HepG2 (cell line): ENCODE results near the gene RGS10. TPM values are rescaled to one million over a fixed set of nuclear protein-coding genes. Genes with fewer than 3 reads are reported as not detected.

Source experiments
- ATAC-seq: fragments of 200-7000 bp; cut with Tn5 transposase; 3 replicates; pipeline ENCODE4 v1.9.1; 2020; ENCODE audit warnings: mild to moderate bottlenecking, moderate library complexity
- BruUV-seq: library from RNA; stranded (reverse); fragments of 400-500 nt; replicated peaks from 2 replicates; lab custom pipeline; 2021; lab: Mats Ljungman, UMichigan
- CTCF ChIA-PET: fragments of 300-600 bp; formaldehyde crosslinking; extraction: SDS; loops from one replicate; lab custom pipeline; 2021; ENCODE audit warnings: low total read pairs, inconsistent platforms, low intra/inter-chr PET ratio; lab: Yijun Ruan, JAX
- POLR2A ChIA-PET: fragments of 350-600 bp; sonication (Branson Sonifier 250); formaldehyde crosslinking; loops from one replicate; lab custom pipeline; 2020; ENCODE audit warnings: antibody characterized with exemption, inconsistent platforms; lab: Yijun Ruan, JAX
- DNase-seq: peaks from one replicate; pipeline ENCODE4 v3.0.0-alpha.2; 2015; ENCODE audit warnings: low spot score
- FAIRE-seq: peaks from 3 replicates; lab custom pipeline; 2011; peaks lifted over from hg19 to GRCh38; lab: Jason Lieb, UNC
- H2AFZ ChIP-seq: one replicate; pipeline ENCODE4 v1.6.1; 2011; ENCODE audit warnings: low read length, inconsistent platforms
- H3K27ac ChIP-seq: fragments of 300-600 bp; 3 replicates; pipeline ENCODE4 v1.8.0; 2011; ENCODE audit warnings: mixed run types, mild to moderate bottlenecking, mixed read lengths, low read length, inconsistent platforms; ENCODE audit not compliant: insufficient read depth; ENCODE audit errors: extremely low read length
- H3K27me3 ChIP-seq, 2 experiments: fragments of 200-600 bp in 1 of 2; 2 replicates in 1 of 2; 3 replicates in 1 of 2; pipeline versions ENCODE4 v1.6.0 to v1.8.0; 2011; ENCODE audit warnings: low read length in 2 of 2, mild to moderate bottlenecking in 2 of 2, moderate library complexity in 2 of 2, inconsistent platforms in 1 of 2; ENCODE audit not compliant: insufficient read depth in 2 of 2, control insufficient read depth in 1 of 2
- H3K36me3 ChIP-seq, 2 experiments: fragments of 200-600 bp in 1 of 2; replicated peaks in 1 of 2; 2 replicates in 1 of 2; 3 replicates in 1 of 2; pipeline versions ENCODE4 v1.5.1 to v1.8.0; 2011; ENCODE audit warnings: low read length in 2 of 2, inconsistent platforms in 1 of 2; ENCODE audit not compliant: insufficient read depth in 2 of 2, control insufficient read depth in 1 of 2
- H3K4me1 ChIP-seq: 2 replicates; pipeline ENCODE4 v1.5.1; 2012; ENCODE audit warnings: low read length, inconsistent platforms; ENCODE audit not compliant: insufficient read depth
- H3K4me2 ChIP-seq: 2 replicates; pipeline ENCODE4 v1.6.0; 2011; ENCODE audit warnings: low read depth, low read length, inconsistent platforms
- H3K4me3 ChIP-seq, 3 experiments: fragments of 200-600 bp in 1 of 3; sonication (generic), shearing (Covaris generic) in 1 of 3; replicated peaks in 1 of 3; 2 replicates each; pipeline ENCODE4 v1.5.1; 2011 to 2016; ENCODE audit warnings: low read length in 3 of 3, inconsistent platforms in 2 of 3, low read depth in 2 of 3, mild to moderate bottlenecking in 2 of 3, control low read depth in 1 of 3, mixed read lengths in 1 of 3; ENCODE audit not compliant: insufficient read depth in 1 of 3
- H3K79me2 ChIP-seq: one replicate; pipeline ENCODE4 v1.6.1; 2011; ENCODE audit warnings: low read length, inconsistent platforms; ENCODE audit not compliant: insufficient read depth
- H3K9ac ChIP-seq: 2 replicates; pipeline ENCODE4 v1.6.0; 2011; ENCODE audit warnings: mild to moderate bottlenecking, low read depth, low read length, inconsistent platforms; ENCODE audit not compliant: insufficient read depth
- H3K9me3 ChIP-seq: 2 replicates; pipeline ENCODE4 v1.5.1; 2012; ENCODE audit warnings: mild to moderate bottlenecking, low read length
- H4K20me1 ChIP-seq: 2 replicates; pipeline ENCODE4 v1.6.0; 2011; ENCODE audit warnings: inconsistent platforms, mild to moderate bottlenecking, low read length, moderate library complexity; ENCODE audit not compliant: insufficient read depth
- ATF2 ChIP-seq: sonication (generic); formaldehyde crosslinking; IDR thresholded peaks from 2 replicates; pipeline ENCODE4 v1.4.0; 2020; ENCODE audit warnings: missing genetic modification reagents
- ATF7-NPFF ChIP-seq: sonication (generic); formaldehyde crosslinking; IDR thresholded peaks from 2 replicates; pipeline ENCODE4 v1.8.1; 2023; ENCODE audit warnings: mild to moderate bottlenecking, low read depth, missing genetic modification reagents, moderate library complexity
- CCAR2 ChIP-seq: fragments of 200-400 bp; formaldehyde crosslinking; optimal IDR thresholded peaks from 2 replicates; pipeline ENCODE3; 2018; ENCODE audit warnings: low read depth, mild to moderate bottlenecking, low read length, moderate library complexity
- DRAP1 ChIP-seq: IDR thresholded peaks from 2 replicates; pipeline ENCODE4 v1.6.1; 2016; ENCODE audit warnings: missing genetic modification reagents, missing compliant biosample characterization
- GTF3A ChIP-seq: sonication (generic); formaldehyde crosslinking; conservative IDR thresholded peaks from 2 replicates; pipeline ENCODE4 v1.4.0; 2020; ENCODE audit warnings: mild to moderate bottlenecking, missing genetic modification reagents
- PBX3 ChIP-seq: sonication (generic); formaldehyde crosslinking; IDR thresholded peaks from 2 replicates; pipeline ENCODE4 v1.8.1; 2023; ENCODE audit warnings: missing genetic modification reagents, inconsistent platforms, borderline replicate concordance
- PHF8 ChIP-seq: sonication (generic); formaldehyde crosslinking; IDR thresholded peaks from 2 replicates; pipeline ENCODE4 v1.5.0; 2020; ENCODE audit warnings: missing genetic modification reagents
- PITX1 ChIP-seq: sonication (generic); formaldehyde crosslinking; IDR thresholded peaks from 2 replicates; pipeline ENCODE4 v1.5.1; 2020; ENCODE audit warnings: mild to moderate bottlenecking, missing genetic modification reagents
- SP4 ChIP-seq: sonication (generic); formaldehyde crosslinking; IDR thresholded peaks from 2 replicates; pipeline ENCODE4 v1.8.1; 2023; ENCODE audit warnings: mild to moderate bottlenecking, missing genetic modification reagents
- TFAP4 ChIP-seq: sonication (generic); IDR thresholded peaks from 2 replicates; pipeline ENCODE4 v1.6.1; 2016; ENCODE audit warnings: low read depth, borderline replicate concordance
- TOPORS ChIP-seq: sonication (generic); formaldehyde crosslinking; IDR thresholded peaks from 2 replicates; pipeline ENCODE4 v1.8.0; 2023; ENCODE audit warnings: mild to moderate bottlenecking, missing genetic modification reagents
- ZNF17 ChIP-seq: sonication (generic); formaldehyde crosslinking; IDR thresholded peaks from 2 replicates; pipeline ENCODE4 v1.5.0; 2020; ENCODE audit warnings: mild to moderate bottlenecking, missing genetic modification reagents
- ZNF7 ChIP-seq: IDR thresholded peaks from 2 replicates; pipeline ENCODE4 v1.6.1; 2016; ENCODE audit warnings: missing biosample characterization, missing genetic modification reagents
- ZNF772 ChIP-seq: sonication (generic); formaldehyde crosslinking; IDR thresholded peaks from 2 replicates; pipeline ENCODE4 v1.5.0; 2020; ENCODE audit warnings: mild to moderate bottlenecking, missing genetic modification reagents
- WGBS: methylation state at CpG from one replicate; pipeline ENCODE4 v1.1.6; 2017; ENCODE audit warnings: low lambda C conversion rate; 5-methylcytosine and 5-hydroxymethylcytosine counted together
- in situ Hi-C: cut with HindIII; loops from 2 replicates; pipeline ENCODE4 v1.10.0; 2017; ENCODE audit warnings: low pct_unique_long_range_greater_than_20kb; ENCODE audit not compliant: extremely low pct_ligation_motif_present
- intact Hi-C: fragments of 100-400 bp; cut with micrococcal nuclease; formaldehyde crosslinking; loops from one replicate; pipeline ENCODE4 v1.10.0; 2022; ENCODE audit not compliant: unreplicated experiment
- polyA plus RNA-seq, 8 experiments: library from polyadenylated mRNA; depleted of rRNA in 3 of 8; stranded (reverse) in 7 of 8; unstranded in 1 of 8; fragments of >200 nt; fragmentation: Illumina TruSeq in 4 of 8; extraction: Trizol in 4 of 8; gene quantifications; 2 replicates each; pipeline versions ENCODE4 v1.2.1 to v1.2.3, GENCODE V29; 2011 to 2016; ENCODE audit warnings: low read depth in 4 of 8, missing spikeins in 1 of 8, mixed read lengths in 1 of 8; ENCODE audit not compliant: insufficient read depth in 1 of 8
- total RNA-seq, 5 experiments: library from RNA; depleted of rRNA; stranded (reverse); fragments of >200 nt; fragmentation: Illumina TruSeq; extraction: Trizol; gene quantifications; 2 replicates each; pipeline ENCODE4 v1.2.3, GENCODE V29; 2016; ENCODE audit warnings: low read depth in 1 of 5

The RGS10 gene
- total and polyA plus RNA-seq, 2 of the 13 experiments (the other 11 are each of a cell fraction or from before 2014, with no cell fraction given) = 1.7 to 5.1 TPM

- Histone ChIP-seq H3K9me3 (no peaks in the 10 kb centered on the region), H4K20me1 (no peaks in the 10 kb centered on the region), H3K79me2 (no peaks in the 10 kb centered on the region), H2AFZ (no peak overlapping the region), H3K4me1 (peaks cover 29% of the 10 kb centered on the region), H3K27me3 (no peaks in the 10 kb centered on the region; a peak in 1 of 5 replicates), H3K36me3 (no peaks in the 10 kb centered on the region), H3K27ac (no peak overlapping the region), H3K9ac (no peak overlapping the region), H3K4me2 (no peak overlapping the region), H3K4me3 (no peak overlapping the region)
- no peak for ATAC-seq
- WGBS = 87% methylated on average over 10 of the region's 10 CpGs
- no peak for TF ChIP-seq TOPORS (CRISPR knock-in tag)
- no peak for TF ChIP-seq SP4 (CRISPR knock-in tag)
- no peak for TF ChIP-seq ATF7-NPFF (CRISPR knock-in tag)
- TF ChIP-seq ZNF772 (CRISPR knock-in tag) = no peak
- no peak for TF ChIP-seq PBX3 (CRISPR knock-in tag)
- no peak for TF ChIP-seq ZNF17
- TF ChIP-seq PITX1 (CRISPR knock-in tag) = no peak
- no peak for TF ChIP-seq ATF2 (CRISPR knock-in tag)
- TF ChIP-seq TFAP4 = no peak
- no peak for TF ChIP-seq ZNF7
- no peak for TF ChIP-seq GTF3A (CRISPR knock-in tag)
- no peak for TF ChIP-seq PHF8
- TF ChIP-seq CCAR2 = no peak
- no peak for TF ChIP-seq DRAP1 (CRISPR knock-in tag)
- in situ Hi-C loops (loop anchor here (5.0 kb wide), 1 partner anchor 38 kb away; the partner anchor contains the start of gene RGS10), intact Hi-C loops (no loop called here)
- POLR2A ChIA-PET = no interaction called here
- no peak for FAIRE-seq
- DNase-seq = no peak
- BruUV-seq = no TSS peak
- CTCF ChIA-PET = no interaction called here
Observed at GRCh38 chr10:119504651-119505050, 37.9 kb downstream of the RGS10 start.
